H1 (cell line): Measurements from ENCODE around the gene CDKN2B-AS1. TPM values are rescaled to one million over a fixed set of nuclear protein-coding genes. Genes with fewer than 3 reads are reported as not detected.

Experiments
- CTCF ChIA-PET: fragments of 300-600 bp; sonication (Branson Sonifier 250); formaldehyde crosslinking; loops from one replicate; lab custom pipeline; 2021; ENCODE audit not compliant: partially characterized antibody; lab: Charles Lee
- POLR2A ChIA-PET: fragments of 300-600 bp; sonication (Branson Sonifier 250); formaldehyde crosslinking; loops from one replicate; lab custom pipeline; 2021; ENCODE audit warnings: inconsistent platforms; ENCODE audit not compliant: partially characterized antibody; lab: Charles Lee
- DNase-seq, 2 experiments: peaks; one replicate each; pipeline versions ENCODE4 v3.0.0 to v3.0.0-alpha.2; 2010 to 2022; ENCODE audit warnings: low spot score in 2 of 2, low read depth in 1 of 2, mixed read lengths in 1 of 2
- FAIRE-seq: peaks from 2 replicates; lab custom pipeline; 2011; peaks lifted over from hg19 to GRCh38; lab: Jason Lieb, UNC
- H2AFZ ChIP-seq: 2 replicates; pipeline ENCODE4 v1.8.1; 2012; ENCODE audit warnings: low read length, inconsistent platforms
- H2AK5ac ChIP-seq: 2 replicates; pipeline ENCODE4 v1.6.1; 2013; ENCODE audit warnings: low read depth, low read length
- H2BK120ac ChIP-seq: replicated peaks from 2 replicates; pipeline ENCODE3; 2013; ENCODE audit warnings: low read depth, low read length, inconsistent platforms
- H2BK12ac ChIP-seq: 2 replicates; pipeline ENCODE4 v1.6.1; 2013; ENCODE audit warnings: low read depth, low read length
- H2BK15ac ChIP-seq: 2 replicates; pipeline ENCODE4 v1.6.1; 2013; ENCODE audit warnings: low read length
- H2BK20ac ChIP-seq: 2 replicates; pipeline ENCODE4 v1.6.1; 2013; ENCODE audit warnings: low read length
- H2BK5ac ChIP-seq: 2 replicates; pipeline ENCODE4 v1.6.1; 2013; ENCODE audit warnings: low read depth, low read length
- H3K14ac ChIP-seq: 2 replicates; pipeline ENCODE4 v1.6.1; 2013; ENCODE audit warnings: inconsistent platforms; ENCODE audit not compliant: insufficient read length
- H3K18ac ChIP-seq: 2 replicates; pipeline ENCODE4 v1.6.1; 2013; ENCODE audit warnings: low read length; ENCODE audit errors: extremely low read depth
- H3K23ac ChIP-seq: 2 replicates; pipeline ENCODE4 v1.6.1; 2013; ENCODE audit warnings: inconsistent platforms; ENCODE audit not compliant: insufficient read length
- H3K23me2 ChIP-seq: 2 replicates; pipeline ENCODE4 v1.6.1; 2013; ENCODE audit warnings: low read depth, low read length
- H3K27ac ChIP-seq: 2 replicates; pipeline ENCODE4 v1.6.1; 2011; ENCODE audit warnings: low read depth, low read length, inconsistent platforms
- H3K27me3 ChIP-seq, 4 experiments: replicated peaks in 1 of 4; 1 replicate in 1 of 4; 2 replicates in 3 of 4; pipeline versions ENCODE4 v1.6.1 to v1.8.1; 2011 to 2013; ENCODE audit warnings: low read length in 3 of 4, mild to moderate bottlenecking in 3 of 4, inconsistent platforms in 2 of 4, mixed read lengths in 2 of 4, moderate library complexity in 1 of 4; ENCODE audit not compliant: control insufficient read depth in 3 of 4, insufficient read depth in 3 of 4; ENCODE audit errors: extremely low read depth in 1 of 4
- H3K36me3 ChIP-seq, 4 experiments: 2 replicates each; pipeline versions ENCODE4 v1.6.1 to v1.8.1; 2011 to 2013; ENCODE audit warnings: mild to moderate bottlenecking in 4 of 4, low read length in 3 of 4, moderate library complexity in 2 of 4, control low read depth in 1 of 4, inconsistent platforms in 1 of 4; ENCODE audit not compliant: insufficient read depth in 4 of 4, control insufficient read depth in 2 of 4
- H3K4ac ChIP-seq: replicated peaks from 2 replicates; pipeline ENCODE3; 2013; ENCODE audit warnings: low read length, low read depth, mixed read lengths, inconsistent platforms; ENCODE audit not compliant: insufficient read length
- H3K4me1 ChIP-seq, 4 experiments: replicated peaks in 1 of 4; 1 replicate in 1 of 4; 2 replicates in 3 of 4; pipeline versions ENCODE4 v1.6.1 to v1.8.1; 2011 to 2013; ENCODE audit warnings: low read length in 3 of 4, inconsistent platforms in 2 of 4, mixed read lengths in 1 of 4; ENCODE audit not compliant: insufficient read depth in 4 of 4, control insufficient read depth in 3 of 4
- H3K4me2 ChIP-seq, 2 experiments: 2 replicates each; pipeline versions ENCODE4 v1.6.1 to v1.8.1; 2011 to 2013; ENCODE audit warnings: low read depth in 2 of 2, low read length in 2 of 2, control low read depth in 1 of 2, inconsistent platforms in 1 of 2, mild to moderate bottlenecking in 1 of 2; ENCODE audit not compliant: insufficient read depth in 1 of 2
- H3K4me3 ChIP-seq, 4 experiments: fragments of 200-600, 300-600 bp in 1 of 4; sonication (generic), shearing (Covaris generic), sonication (Bioruptor Twin) in 1 of 4; 2 replicates each; pipeline versions ENCODE4 v1.5.1 to v1.8.1; 2011 to 2016; ENCODE audit warnings: low read length in 4 of 4, low read depth in 3 of 4, control low read depth in 2 of 4, inconsistent platforms in 2 of 4, mild to moderate bottlenecking in 2 of 4, mixed read lengths in 1 of 4, moderate library complexity in 1 of 4; ENCODE audit not compliant: insufficient read depth in 2 of 4; ENCODE audit errors: extremely low read depth in 1 of 4
- H3K56ac ChIP-seq: replicated peaks from 2 replicates; pipeline ENCODE3; 2013; ENCODE audit warnings: low read depth, mild to moderate bottlenecking, mixed read lengths, low read length, inconsistent platforms; ENCODE audit not compliant: insufficient read length
- H3K79me1 ChIP-seq: 2 replicates; pipeline ENCODE4 v1.6.1; 2013; ENCODE audit warnings: low read depth, low read length, control low read depth
- H3K79me2 ChIP-seq, 2 experiments: 2 replicates each; pipeline versions ENCODE4 v1.6.1 to v1.8.1; 2012 to 2013; ENCODE audit warnings: low read length in 2 of 2, mild to moderate bottlenecking in 2 of 2, inconsistent platforms in 1 of 2; ENCODE audit not compliant: insufficient read depth in 2 of 2, control insufficient read depth in 1 of 2
- H3K9ac ChIP-seq, 4 experiments: replicated peaks in 1 of 4; 1 replicate in 1 of 4; 2 replicates in 3 of 4; pipeline versions ENCODE4 v1.6.1 to v1.8.1; 2011 to 2013; ENCODE audit warnings: low read depth in 3 of 4, low read length in 3 of 4, control low read depth in 2 of 4, mild to moderate bottlenecking in 2 of 4, moderate library complexity in 2 of 4, inconsistent platforms in 1 of 4; ENCODE audit errors: extremely low read depth in 1 of 4
- H3K9me3 ChIP-seq, 2 experiments: 2 replicates each; pipeline versions ENCODE4 v1.6.1 to v1.8.1; 2012 to 2013; ENCODE audit warnings: mild to moderate bottlenecking in 2 of 2, moderate library complexity in 2 of 2, control low read depth in 1 of 2, inconsistent platforms in 1 of 2, low read depth in 1 of 2, low read length in 1 of 2, mixed read lengths in 1 of 2; ENCODE audit not compliant: insufficient read depth in 2 of 2
- H4K20me1 ChIP-seq, 2 experiments: replicated peaks in 1 of 2; 2 replicates each; pipeline versions ENCODE3 to v1.8.1; 2011 to 2013; ENCODE audit warnings: inconsistent platforms in 2 of 2, low read length in 2 of 2, mild to moderate bottlenecking in 1 of 2; ENCODE audit not compliant: insufficient read depth in 2 of 2, control insufficient read depth in 1 of 2
- H4K5ac ChIP-seq: 2 replicates; pipeline ENCODE4 v1.6.1; 2013; ENCODE audit warnings: low read length, low read depth, mixed read lengths, inconsistent platforms; ENCODE audit not compliant: insufficient read length
- H4K8ac ChIP-seq: 2 replicates; pipeline ENCODE4 v1.8.0; 2013; ENCODE audit warnings: mild to moderate bottlenecking, moderate library complexity, low read length, inconsistent platforms; ENCODE audit not compliant: insufficient read depth; ENCODE audit errors: extremely low read depth
- H4K91ac ChIP-seq: replicated peaks from 2 replicates; pipeline ENCODE3; 2013; ENCODE audit warnings: low read length, mixed read lengths, inconsistent platforms; ENCODE audit not compliant: insufficient read length
- CTBP2 ChIP-seq: IDR thresholded peaks from 2 replicates; pipeline ENCODE4 v1.7.0; 2011; ENCODE audit warnings: borderline replicate concordance, mild to moderate bottlenecking, moderate library complexity, mixed read lengths, low read length; ENCODE audit not compliant: insufficient read depth, insufficient read length
- EZH2 ChIP-seq: fragments of 200-600 bp; sonication (generic); IDR thresholded peaks from 2 replicates; pipeline ENCODE4 v1.7.1; 2012; ENCODE audit warnings: low read depth, mild to moderate bottlenecking, moderate library complexity, low read length, inconsistent platforms; ENCODE audit not compliant: severe bottlenecking
- MAFK ChIP-seq: IDR thresholded peaks from 2 replicates; pipeline ENCODE4 v1.6.1; 2012; ENCODE audit warnings: low read depth, mild to moderate bottlenecking, improper control_type of control experiment, low read length
- SIX5 ChIP-seq: IDR thresholded peaks from 2 replicates; pipeline ENCODE4 v1.6.1; 2011; ENCODE audit warnings: mild to moderate bottlenecking, low read depth, low read length
- SP2 ChIP-seq: IDR thresholded peaks from 2 replicates; pipeline ENCODE4 v1.6.1; 2012; ENCODE audit warnings: mild to moderate bottlenecking, low read length, inconsistent platforms
- SUZ12 ChIP-seq: fragments of 200-600 bp; sonication (generic); IDR thresholded peaks from 2 replicates; pipeline ENCODE4 v1.6.1; 2012; ENCODE audit warnings: mild to moderate bottlenecking, inconsistent platforms, low read length, moderate library complexity, mixed read lengths
- TAF7 ChIP-seq: optimal IDR thresholded peaks from 2 replicates; pipeline ENCODE3; 2011; ENCODE audit warnings: low read depth, mild to moderate bottlenecking, inconsistent platforms, low read length, moderate library complexity, borderline replicate concordance
- WGBS, 2 experiments: shearing (Covaris generic) in 1 of 2; methylation state at CpG; one replicate each; pipeline versions ENCODE4 v1.1.6 to v1.1.7; 2013 to 2015; ENCODE audit warnings: low lambda C conversion rate in 2 of 2, mixed read lengths in 2 of 2, inconsistent platforms in 1 of 2, low coverage in 1 of 2, missing lambda C conversion rate in 1 of 2; ENCODE audit not compliant: insufficient replicate concordance in 2 of 2, insufficient coverage in 1 of 2, insufficient read length in 1 of 2; ENCODE audit errors: extremely low coverage in 1 of 2, missing lambda C conversion rate in 1 of 2; 5-methylcytosine and 5-hydroxymethylcytosine counted together
- polyA plus RNA-seq, 7 experiments: library from polyadenylated mRNA; depleted of rRNA in 3 of 7; stranded (reverse) in 5 of 7; unstranded in 2 of 7; fragments of >200 nt in 5 of 7; fragments of 200-250 nt in 2 of 7; gene quantifications; 1 replicate in 5 of 7; 2 replicates in 1 of 7; 4 replicates in 1 of 7; pipeline versions ENCODE4 v1.2.1 to v1.2.3, GENCODE V29; 2011 to 2013; ENCODE audit warnings: missing spikeins in 2 of 7, mixed read lengths in 2 of 7
- total RNA-seq: library from RNA; stranded (reverse); fragmentation: NEBNext Ultra II Directional; extraction: Animal tissue kit (Norgen Biotek cat#: 25700); gene quantifications from 2 replicates; pipeline ENCODE4 v1.2.1, GENCODE V29; 2021

Gene CDKN2B-AS1
- total and polyA plus RNA-seq, 2 of the 8 experiments (the other 6 are each of a cell fraction or from before 2014, with no cell fraction given): not detected

- Histone ChIP-seq H2BK15ac (no peak overlapping the region), H3K27me3 (no peaks in the 10 kb centered on the region), H3K4me3 (no peak overlapping the region), H3K23ac (no peak overlapping the region), H3K9ac (no peak overlapping the region), H2BK20ac (no peak overlapping the region), H3K79me1 (no peaks in the 10 kb centered on the region), H2AFZ (no peak overlapping the region), H3K4me1 (no peaks in the 10 kb centered on the region), H2BK5ac (no peak overlapping the region), H2BK12ac (no peak overlapping the region), H3K56ac (no peak overlapping the region), H4K5ac (no peak overlapping the region), H3K9me3 (no peaks in the 10 kb centered on the region), H3K23me2 (no peaks in the 10 kb centered on the region), H4K20me1 (no peaks in the 10 kb centered on the region), H3K79me2 (no peaks in the 10 kb centered on the region), H3K36me3 (no peaks in the 10 kb centered on the region), H3K14ac (no peak overlapping the region), H3K4me2 (no peak overlapping the region), H3K27ac (no peak overlapping the region), H2AK5ac (no peak overlapping the region), H3K18ac (no peak overlapping the region), H4K8ac (no peak overlapping the region), H2BK120ac (no peak overlapping the region), H4K91ac (no peak overlapping the region), H3K4ac (no peak overlapping the region)
- TF ChIP-seq EZH2 (no peak), SIX5 (no peak), CTBP2 (no peak), SUZ12 (no peak), MAFK (no peak), TAF7 (no peak), SP2 (no peak)
- FAIRE-seq (no peak), DNase-seq (no peak)
- ChIA-PET POLR2A (no interaction called here), CTCF (interaction anchor here (1.4 kb wide), 1 partner anchor 23 kb away, joined by 4 read pairs; no protein-coding TSS in a partner anchor)
- WGBS, 2 experiments: 100% methylated on average over 4 of the region's 4 CpGs; no CpG with 5 or more reads in 1 of the 2 experiments
Measured at GRCh38 chr9:22060831-22061383, 66.3 kb downstream of the CDKN2B-AS1 start.
